ENCODE data around the gene AGAP9.
A peak's percentile ranks its signal among the peaks of the same experiment; 100 is the strongest.
"Not testable (repeated sequence)": the region's sequence is repeated elsewhere in the genome, so short reads cannot be mapped to it uniquely, and the experiment has no call there.

The AGAP9 gene

DNA sequence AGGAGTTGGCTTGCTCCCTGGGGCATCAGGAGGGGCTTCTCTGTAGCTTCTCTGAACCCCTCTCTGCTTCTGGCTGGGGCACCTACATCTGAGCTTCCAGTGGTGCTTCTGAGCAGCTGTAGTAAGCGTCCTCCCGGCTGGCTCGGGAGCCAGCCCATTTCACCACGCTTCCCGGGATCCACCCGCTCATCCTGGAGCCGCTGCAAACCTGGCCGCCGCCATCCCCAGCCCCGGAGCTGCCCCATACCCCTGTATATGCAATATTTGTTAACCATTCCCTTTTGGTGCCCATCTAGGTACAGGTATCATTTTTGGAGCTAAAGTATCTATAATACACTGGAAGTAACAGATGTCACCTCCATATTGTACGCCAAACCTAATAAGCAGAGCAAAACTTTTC, 38.7 kb downstream of the AGAP9 start:
- DNase-seq = not testable (repeated sequence)

DNA sequence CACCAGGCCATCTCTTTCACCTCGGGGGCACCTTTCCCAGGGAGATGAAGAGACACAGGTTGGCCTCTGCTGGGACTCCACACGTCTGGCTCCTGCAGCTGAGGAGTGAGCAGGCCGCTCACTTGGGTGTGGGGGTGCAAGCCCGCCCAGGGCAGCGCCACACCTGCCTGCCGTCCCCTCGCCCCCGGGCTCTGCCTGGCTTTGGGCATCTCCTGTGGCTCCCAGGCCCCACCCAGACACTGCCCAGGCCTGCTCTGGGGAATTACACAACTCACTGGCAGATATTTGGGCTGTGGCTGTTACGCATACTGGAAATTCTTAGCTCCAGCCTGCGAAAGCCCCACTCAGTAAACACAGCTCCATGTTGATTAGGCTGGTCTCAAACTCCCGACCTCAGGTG, 39.5 kb downstream of the AGAP9 start, which contains the start of gene ANXA8:
Gene ANXA8, minus strand, starts transcription at position 193 of the 400 bp plus-strand sequence. Its CDS starts 182 bp downstream, at position 11.
- not testable (repeated sequence) for DNase-seq

DNA sequence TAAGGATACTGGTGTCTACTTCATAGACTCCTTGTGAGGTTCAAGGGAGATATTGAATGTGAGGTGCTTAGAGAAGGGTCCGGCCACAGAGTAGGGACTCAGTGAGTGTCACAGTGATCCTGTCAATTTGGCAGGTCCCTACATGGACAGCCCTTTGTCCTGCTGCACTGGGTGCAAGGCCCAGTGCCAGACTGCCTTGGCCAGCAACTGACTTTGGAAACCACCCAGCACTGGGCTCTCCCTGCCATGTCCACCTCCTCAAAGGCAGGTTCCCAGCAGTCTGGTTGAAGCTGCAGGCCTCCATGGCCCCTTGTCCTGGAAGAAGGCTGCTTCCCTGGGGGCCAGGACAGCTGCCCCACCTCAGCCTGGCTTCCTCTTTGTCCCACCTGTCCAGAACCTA, 41.1 kb downstream of the AGAP9 start:
- not testable (repeated sequence) for DNase-seq

DNA sequence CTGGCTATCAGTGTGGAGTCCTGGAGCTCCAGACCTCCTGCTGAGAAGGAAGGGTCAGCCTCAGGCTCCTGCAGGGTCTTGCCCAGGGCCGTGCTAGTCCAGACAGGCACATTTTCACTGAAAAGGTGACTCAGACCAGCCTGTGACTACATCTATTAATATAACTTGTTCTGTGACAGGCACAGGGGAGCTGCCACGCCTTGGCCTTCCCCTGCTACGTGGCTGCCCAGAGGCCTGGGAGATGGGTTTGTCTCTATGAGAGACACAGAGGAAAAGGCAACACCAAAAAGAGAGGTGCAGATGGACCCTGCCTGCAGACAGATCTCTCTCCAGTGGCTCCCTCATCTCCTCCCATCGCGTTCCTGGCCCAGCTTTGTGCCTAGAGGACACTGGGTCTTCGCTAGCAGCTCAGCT, 41.7 kb downstream of the AGAP9 start:
- not testable (repeated sequence) for DNase-seq

DNA sequence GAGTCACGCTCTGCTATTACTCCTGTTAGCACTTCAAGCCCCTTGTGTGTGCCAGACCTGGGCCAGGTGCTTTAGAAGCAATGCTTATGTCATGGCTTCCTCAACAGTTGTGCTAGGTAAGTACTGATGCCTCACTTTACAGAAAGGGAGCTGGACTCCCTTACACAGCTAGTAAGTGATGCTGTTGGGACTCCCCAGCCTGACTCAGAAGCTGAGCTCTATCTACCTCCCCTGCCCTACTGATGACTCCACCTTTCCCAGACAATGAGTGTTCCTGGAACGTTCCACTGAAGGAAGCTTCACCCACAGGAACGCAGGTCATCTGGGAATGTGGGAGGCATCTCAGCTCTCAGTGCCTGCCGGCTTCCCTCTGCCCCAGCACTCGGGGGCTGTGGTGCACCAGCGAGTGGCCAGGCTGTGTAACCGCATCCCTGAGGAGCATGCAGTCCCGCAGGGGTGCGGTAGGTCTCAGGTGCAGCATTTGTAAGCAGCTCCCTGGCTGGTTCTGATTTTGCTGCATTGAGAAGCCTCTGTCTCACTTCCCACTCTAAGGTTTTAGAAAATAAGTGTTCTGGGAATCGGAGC, 42.2 kb downstream of the AGAP9 start:
- DNase-seq = peak; percentile 58

DNA sequence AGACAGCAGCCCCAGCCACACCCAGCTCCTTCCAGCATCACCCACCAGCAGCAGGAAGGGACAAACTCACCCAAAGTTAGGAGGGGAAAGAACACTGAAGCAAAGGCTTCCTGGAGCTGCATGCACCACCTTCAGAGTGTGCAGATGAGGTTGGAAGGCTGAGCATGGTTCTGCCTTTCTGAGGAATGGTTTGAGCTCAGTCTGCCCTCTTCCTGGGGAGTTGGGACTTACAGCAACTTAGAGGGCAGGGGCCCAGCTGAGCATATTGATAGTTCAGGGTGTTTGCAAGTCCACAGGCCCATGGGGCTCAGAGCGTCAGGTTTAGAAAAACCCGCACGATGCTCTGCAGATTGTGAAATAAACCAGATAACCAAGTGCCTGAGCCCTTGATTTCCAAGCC, 43.3 kb downstream of the AGAP9 start:
- not testable (repeated sequence) for DNase-seq

DNA sequence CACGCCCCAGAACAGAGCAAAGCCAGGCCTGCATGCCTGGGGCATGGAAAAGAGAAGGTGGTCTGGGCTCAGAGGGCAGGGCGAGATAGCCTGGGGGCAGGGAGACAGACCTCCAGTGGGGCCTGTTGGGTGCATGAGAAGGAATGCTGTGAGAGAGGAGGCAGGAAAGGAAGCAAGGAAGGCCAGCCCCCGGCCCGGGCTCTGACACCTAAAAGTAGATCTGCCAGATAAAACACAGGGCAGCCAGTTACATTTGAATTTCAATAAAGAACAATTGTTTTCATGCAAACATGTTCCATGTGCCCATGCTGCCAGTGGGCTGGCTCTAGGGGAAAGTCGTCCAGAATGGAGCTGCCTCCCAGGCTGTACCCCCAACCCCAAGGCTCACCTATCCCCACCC, 45.3 kb downstream of the AGAP9 start:
- not testable (repeated sequence) for DNase-seq

DNA sequence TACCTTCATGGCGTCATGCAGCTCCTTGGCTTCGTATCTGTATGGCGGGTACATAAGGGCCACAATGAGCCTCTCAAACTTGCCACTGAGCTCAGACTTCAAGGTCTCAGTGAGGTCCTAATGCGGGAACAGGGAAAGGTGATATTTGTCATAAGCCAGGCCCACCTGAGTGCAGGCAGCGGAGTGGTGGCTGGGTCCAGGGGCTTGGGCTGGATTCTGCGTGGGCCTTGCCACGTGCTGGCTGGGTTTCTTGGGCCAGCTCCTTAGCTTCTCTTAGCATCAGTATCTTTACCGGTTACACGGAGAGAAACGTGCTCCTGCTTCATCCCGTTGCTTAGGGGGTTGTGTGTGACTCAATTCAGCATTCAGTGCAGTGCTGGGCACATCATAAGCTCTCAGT, 46.4 kb downstream of the AGAP9 start:
- not testable (repeated sequence) for DNase-seq

DNA sequence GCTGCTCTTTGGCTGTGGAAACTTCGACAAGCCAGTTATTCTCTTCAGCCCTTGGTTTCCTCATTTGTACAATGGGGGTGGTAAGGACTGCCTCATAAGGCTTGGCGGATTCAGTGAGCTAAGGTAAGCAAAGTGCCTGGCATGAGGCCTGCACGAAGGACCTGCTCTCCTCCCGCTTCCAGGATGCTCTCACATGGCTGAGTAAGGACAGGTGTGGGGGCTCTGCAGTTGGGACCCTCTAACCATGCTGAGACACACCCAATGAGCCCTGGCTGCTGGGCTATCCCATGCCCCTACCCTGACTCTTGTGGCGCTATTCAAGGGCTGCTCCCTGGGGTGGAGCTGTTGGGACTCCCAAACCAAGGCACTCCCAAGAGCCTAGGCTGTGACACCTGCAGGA, 48.3 kb downstream of the AGAP9 start:
- not testable (repeated sequence) for DNase-seq

DNA sequence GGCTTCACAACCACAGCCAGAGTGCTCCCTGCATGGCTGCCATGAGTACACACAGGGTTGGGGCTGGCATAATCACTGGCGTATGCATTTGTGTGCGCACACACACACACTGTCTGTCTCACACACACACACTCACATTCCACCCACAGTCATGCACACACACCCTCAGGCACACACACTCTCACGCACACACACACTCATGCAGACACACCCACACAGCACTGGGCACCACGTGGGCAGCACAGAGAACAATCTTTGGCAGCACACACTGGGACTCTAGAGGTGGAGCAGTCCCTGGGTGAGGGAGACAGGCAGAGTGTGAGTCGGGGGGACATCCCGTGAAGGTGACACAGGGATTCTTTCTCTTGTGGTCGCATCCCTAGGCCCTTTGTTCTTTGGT, 49.9 kb downstream of the AGAP9 start:
- DNase-seq = not testable (repeated sequence)

DNA sequence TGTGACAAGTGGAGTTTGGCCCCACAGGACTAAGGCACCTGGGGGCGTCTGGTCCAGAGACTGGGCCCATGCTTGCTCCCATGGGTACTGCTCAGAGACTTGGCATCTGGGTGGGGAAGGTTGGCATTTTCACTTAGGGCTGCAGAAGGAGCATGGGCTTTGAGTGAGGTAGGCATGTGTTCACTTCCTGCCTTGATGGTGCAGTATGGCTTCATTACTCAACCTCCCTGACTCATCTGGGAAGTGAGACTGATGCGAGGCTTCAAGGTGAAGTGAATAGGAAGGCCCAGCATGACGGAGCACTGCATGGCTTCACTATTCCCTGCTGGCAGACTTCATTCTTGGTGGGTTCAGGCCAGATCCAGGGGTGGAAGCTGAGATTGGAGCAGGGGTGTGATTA, 50.8 kb downstream of the AGAP9 start:
- DNase-seq = not testable (repeated sequence)

DNA sequence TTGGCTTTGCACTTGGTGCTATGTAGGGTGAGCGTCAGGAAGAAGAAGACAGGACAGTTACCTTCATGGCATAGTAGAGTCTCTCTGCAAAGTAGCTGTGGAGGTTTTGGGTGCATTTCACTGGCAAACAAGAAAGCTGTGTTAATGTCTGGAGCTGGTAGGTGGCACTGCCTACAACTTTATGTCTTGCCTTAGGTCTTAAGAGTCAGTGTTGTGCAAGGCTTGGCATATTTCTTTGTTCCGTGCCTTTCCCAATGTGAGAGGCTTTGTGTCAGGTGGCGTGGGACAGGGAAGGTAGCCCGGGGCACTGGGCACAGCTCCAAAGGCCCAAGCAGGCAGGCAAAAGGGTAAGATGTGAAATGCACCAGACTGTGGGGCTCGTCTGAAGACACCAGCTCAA, 51.4 kb downstream of the AGAP9 start:
- not testable (repeated sequence) for DNase-seq

DNA sequence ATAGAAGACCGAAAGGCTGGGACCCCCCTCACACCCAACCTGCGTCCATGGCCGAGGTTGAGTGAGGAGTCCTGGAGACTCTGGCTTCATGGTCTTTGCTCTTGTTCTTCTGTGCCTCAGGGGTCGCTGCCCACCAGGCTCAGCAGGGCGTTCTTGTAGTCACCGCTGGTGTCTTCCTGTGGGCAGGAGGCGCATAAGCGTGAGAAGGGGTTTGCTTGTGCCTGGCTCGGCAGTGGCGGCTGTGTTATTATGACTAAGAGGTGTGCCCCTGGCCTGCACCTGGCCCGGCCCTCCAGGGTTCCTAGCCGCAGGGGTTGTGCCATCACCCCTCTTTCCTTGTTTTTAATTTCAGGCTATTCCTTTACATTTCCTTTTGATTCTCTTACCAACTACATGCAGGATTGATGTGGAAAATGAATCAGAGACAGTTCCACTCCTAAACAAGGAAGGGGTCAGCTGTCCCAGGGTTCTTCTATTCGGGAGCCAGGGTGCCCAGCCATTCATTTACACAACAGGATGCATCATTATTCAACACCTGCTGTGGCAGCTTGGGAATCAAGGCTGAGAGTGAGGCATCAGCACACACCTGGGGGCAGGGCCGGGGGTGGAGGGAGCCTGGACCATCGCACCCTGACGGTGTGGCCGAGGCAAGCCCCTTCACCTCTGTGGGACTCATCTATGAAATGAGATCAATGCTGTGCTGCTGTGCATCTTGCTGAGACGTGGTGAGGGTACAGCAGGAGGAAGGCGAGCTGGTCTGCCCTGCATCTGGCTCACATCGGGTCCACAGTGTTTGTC, 54.5 kb downstream of the AGAP9 start:
- DNase-seq = not testable (repeated sequence)

DNA sequence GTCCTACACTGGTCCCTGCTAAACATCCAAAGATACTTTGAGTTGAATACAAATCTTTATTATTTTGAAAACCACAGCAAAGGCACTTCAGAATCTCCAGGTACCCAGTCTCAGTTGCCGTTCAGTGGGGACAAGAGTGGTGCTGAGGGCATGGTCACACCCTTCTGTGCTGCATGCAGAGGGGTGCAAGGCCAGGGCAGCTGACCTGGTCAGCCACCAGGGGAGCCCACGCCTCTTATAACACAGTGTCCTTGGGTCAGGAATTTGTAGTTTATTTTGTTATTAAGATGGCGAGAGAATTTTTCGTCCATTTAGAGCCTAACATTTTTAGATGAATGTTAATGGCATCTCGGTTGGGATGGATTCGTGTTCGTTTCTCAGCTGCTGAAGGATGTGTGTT, 55.5 kb downstream of the AGAP9 start:
- not testable (repeated sequence) for DNase-seq

DNA sequence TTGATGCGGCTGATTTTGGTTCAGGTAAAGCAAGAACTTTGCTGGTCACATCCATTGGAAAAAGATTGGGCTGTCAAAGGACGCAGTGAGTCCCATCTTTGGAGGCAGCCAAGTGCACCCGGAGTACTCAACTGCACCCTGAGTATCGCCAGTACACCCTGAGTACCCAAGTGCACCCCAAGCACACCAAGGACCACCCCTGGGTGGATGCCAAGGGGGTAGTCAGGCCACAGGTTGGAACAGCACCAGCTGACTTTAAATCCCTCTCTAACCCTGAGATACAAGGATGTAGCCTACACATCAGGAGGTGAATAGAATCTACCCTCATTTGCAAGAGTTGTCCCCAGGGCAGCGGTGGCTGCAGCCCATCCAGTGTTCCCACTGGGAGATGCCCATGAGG, 56.0 kb downstream of the AGAP9 start:
- DNase-seq = not testable (repeated sequence)

DNA sequence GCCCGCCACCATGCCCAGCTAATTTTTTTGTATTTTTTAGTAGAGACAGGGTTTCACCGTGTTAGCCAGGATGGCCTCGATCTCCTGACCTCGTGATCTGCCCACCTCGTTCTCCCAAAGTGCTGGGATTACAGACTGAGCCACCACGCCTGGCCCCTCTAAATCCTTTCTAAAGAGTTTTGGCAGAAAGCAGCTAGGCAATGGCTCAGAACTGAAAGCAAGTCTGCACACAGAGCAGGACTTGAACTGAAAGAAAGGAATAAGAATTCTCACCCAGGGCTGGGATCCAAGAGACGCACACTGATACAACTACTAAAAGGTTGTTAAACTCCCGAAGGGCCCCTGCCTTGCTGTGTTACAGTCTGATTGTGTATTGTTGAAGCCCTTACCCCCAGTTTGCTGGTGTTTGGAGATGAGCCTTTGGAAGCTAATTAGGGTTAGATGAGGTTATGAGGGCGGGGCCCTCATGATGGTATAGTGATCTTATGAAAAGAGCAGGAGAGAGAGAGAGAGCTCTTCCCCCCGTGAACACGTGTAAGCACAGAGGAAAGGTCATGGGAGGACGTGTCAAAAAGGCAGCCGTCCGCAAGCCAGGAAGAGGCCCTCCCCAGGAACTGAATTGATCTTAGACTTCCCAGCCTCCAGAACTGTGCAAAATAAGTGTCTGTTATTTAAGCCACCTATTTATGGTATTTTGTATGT, 58.1 kb downstream of the AGAP9 start:
- not testable (repeated sequence) for DNase-seq

DNA sequence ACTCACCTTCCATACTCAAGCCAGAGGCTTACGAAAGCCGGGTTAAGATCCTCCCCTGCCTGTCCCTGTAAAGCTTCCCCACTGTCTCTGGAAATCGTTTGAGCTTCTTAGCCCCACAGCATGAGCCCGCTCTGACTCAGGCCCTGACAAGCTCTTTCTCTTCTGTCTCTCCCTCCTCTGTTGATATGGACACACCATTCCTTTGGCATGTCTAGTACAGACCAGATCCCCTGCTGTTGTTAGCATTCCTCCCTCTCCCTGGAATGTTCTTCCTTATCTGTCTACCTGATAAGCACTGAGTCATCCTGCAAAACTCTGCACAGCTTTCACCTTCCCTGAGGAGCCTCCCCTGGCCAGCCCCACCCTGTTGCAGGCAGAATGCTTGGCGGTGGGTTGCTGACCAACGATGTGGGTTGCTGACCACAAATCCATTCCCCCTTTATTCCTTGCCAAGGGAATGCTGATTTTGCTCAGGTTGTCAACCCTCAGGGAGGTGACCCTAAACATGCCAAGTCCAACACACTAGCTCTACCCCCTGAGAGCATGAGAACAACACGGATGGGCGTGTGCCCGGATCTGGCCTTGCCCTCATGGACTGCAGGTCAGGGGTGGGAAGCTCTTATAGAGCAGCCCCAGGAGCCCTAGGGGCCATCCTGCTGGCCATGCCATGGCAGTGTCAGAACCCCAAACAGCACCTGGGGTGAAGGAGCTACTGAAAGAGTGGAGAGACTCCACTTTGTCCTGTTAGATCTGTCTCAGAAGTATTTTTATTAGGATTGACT, 60.7 kb downstream of the AGAP9 start:
- not testable (repeated sequence) for DNase-seq

DNA sequence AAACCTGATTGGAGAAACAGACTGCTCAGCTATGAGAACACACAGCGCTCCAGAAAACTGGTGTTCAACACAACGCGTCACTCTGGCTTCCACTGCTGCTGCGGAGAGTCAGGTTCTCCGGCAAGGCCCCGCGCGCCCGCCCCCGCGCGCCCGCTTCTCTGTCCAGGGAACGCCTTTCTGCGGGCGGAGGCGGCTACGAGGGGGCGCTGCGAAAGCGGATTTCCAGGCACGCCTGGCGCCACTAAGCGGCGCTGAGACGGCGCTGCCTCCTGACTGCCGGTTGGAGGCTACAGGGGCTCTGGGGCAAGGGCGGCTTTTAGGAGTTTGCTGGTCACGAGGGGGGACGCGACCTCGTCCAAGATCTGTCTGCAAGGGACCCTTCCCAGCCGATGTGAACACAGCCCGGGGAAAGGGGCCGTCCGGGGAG, 62.2 kb downstream of the AGAP9 start:
- DNase-seq = peak; percentile 56

DNA sequence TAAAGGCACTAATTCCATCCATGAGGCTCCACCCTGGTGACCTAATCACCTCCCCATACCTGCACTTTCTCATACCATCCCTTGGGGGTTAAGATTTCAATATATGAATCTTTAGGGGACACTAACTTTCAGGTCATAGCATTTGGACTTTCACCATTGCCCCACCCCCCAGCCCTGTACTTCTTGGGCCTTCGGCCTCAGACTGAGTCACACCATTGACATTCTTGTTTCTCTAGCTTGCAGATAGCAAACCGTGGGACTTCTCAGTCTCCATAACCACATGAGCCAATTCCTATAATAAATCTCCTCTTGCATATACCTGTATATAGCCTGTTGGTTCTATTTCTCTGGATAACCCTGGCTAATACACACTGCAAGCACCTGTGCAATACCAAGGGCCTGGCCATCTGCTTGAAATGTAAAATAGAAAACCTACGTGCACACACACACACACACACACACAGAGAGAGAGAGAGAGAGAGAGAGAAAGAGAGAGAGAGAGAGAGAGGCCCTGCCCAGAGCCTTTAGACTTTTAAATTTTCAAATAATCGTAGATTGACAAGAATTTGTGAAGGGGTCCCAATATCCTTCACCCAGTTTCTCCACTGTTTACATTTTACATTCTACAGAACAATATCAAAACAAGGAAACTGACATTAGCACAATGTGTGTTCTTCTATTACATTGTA, 64.8 kb downstream of the AGAP9 start:
- DNase-seq = peak; percentile 79

DNA sequence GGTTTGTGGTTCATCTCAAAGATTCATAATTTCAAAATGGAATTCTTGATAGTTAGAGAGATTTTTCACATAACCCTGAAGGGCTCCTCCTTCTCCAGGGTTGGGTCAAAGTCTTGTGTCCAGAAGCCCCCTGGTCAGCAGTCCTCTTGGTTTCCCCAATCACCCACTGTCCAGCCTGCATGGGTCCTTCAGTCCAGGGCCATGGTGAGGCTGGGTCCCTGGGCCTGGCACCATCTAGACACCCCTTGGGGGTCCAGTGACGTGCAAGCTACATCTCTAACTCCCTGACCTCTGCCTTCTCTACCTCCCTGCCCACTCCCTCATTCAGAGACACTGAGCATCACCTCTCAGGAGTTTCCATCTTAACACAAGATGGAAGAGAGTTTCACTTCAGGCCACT, 65.6 kb downstream of the AGAP9 start:
- DNase-seq = no peak

DNA sequence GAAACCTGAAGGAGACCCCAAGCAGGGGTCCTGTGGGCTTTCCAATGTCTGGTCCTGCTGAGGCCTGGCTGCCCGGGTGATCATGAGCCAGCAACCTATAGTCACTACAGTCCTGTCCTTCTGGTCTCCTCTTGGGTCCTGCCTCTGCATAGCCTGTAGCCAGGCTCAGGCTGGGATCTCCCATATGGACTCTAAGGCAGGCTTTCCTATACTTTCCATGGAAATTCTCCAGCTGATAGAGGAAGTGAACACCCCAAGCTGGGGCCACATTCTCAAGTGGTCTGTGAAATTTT, 66.0 kb downstream of the AGAP9 start:
- DNase-seq = no peak

DNA sequence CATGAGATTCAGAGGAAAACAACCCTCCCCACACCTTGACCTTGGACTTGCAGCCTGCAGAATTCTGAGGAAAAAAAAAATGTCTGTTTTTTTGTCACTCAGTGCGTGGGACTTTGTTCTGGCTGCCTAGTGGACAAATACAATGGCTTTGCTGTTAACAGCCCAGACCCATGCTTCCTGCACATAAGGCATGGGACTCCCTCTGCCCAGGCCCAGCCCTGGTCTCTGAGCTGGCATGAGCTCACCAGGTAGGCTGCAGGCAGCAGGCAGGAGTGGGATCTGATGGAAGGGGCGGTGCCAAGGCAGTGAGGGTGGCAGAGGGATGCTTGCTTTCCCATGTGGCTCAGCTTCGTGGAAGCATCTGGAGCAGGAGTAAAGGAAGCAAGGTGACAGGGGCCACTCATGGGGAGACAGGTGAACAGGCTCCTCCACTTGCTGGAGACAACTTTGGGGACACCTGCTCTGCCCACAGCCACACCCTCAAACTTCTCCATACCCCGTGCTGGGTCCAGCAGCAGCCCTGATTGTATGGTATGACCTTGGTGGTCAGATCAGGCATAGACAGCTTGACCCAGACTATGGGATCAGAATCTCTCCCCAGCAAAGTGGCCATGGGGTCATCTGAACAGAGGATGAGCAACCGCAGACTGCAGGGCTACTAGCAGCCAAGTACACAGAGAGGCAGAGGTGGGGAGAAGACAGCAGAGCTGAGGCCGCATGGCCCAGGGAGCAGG, 66.5 kb downstream of the AGAP9 start:
- DNase-seq = no peak

Data from EL (cell line).